ENCODE measurements around the gene TMEM191C.
"Not testable (repeated sequence)": the region's sequence is repeated elsewhere in the genome, so short reads cannot be mapped to it uniquely, and the experiment has no call there.

DNA sequence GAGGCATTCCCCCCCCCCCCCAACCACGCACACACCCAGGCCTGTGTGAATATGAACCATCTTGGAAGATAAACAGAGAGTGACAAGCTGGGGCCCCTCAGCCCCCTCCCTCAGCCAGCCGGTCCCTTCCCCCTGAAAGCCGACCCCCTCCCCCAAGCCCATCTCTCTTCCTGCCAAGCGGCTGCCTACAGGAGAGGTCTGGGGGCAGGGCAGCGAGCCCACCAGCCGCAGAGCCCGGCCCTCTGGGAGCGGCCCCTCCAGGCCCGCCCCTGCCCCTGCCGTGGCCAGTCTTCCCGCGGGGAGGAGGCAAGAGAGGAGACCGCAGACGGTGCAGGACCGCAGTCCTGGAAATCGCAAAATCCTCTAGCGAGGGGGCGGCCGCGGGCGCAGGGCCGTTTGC lies 49.3 kb downstream of the TMEM191C start:
- TF ChIP-seq CTCF, POLR2A, EP300, POLR2AphosphoS5 (IDR thresholded peaks at IDR 0.05): not testable (repeated sequence)

All from sigmoid colon (tissue), 4 donors.